K562 (cell line): ENCODE measurements around the gene AJM1.

Experiments used
- CBX5 ChIP-seq: IDR thresholded peaks from 2 replicates; pipeline ENCODE4 v1.6.1; 2014; ENCODE audit warnings: low read depth, borderline replicate concordance
- CBX8 ChIP-seq: fragments of 200-600 bp; sonication (generic); IDR thresholded peaks from 2 replicates; pipeline ENCODE4 v1.6.1; 2012; ENCODE audit warnings: borderline replicate concordance, mixed run types, low read depth, mild to moderate bottlenecking, moderate library complexity, mixed read lengths, low read length, control low read depth, inconsistent platforms; ENCODE audit not compliant: poor library complexity, severe bottlenecking; ENCODE audit errors: extremely low read depth
- STAG1 ChIP-seq: sonication (generic); formaldehyde crosslinking; IDR thresholded peaks from 2 replicates; pipeline ENCODE4 v1.5.0; 2020; ENCODE audit warnings: missing genetic modification reagents, borderline replicate concordance

- TF ChIP-seq STAG1 (CRISPR knock-in tag) (no peak), CBX5 (no peak), CBX8 (no peak)
These were observed 42.2 kb upstream of the AJM1 start for GRCh38 chr9:136799854-136800657.
